Panc1 (cell line): Measurements from ENCODE around the gene NT5DC2. TPM values are rescaled to one million over a fixed set of nuclear protein-coding genes. Genes with fewer than 3 reads are reported as not detected.
"Not testable (repeated sequence)": the region's sequence is repeated elsewhere in the genome, so short reads cannot be mapped to it uniquely, and the experiment has no call there.

ENCODE experiments used
- ATAC-seq: fragments of 200-7000 bp; cut with Tn5 transposase; 2 replicates; pipeline ENCODE4 v1.9.1; 2020; ENCODE audit warnings: mild to moderate bottlenecking, moderate library complexity
- BruUV-seq: library from RNA; stranded (reverse); fragments of 400-500 nt; replicated peaks from 2 replicates; lab custom pipeline; 2021; lab: Mats Ljungman, UMichigan
- CTCF ChIA-PET: fragments of 300-600 bp; sonication (Branson Sonifier 250); formaldehyde crosslinking; loops from one replicate; lab custom pipeline; 2022; ENCODE audit warnings: antibody characterized with exemption; lab: Charles Lee
- POLR2A ChIA-PET: fragments of 300-600 bp; sonication (Branson Sonifier 250); formaldehyde crosslinking; loops from one replicate; lab custom pipeline; 2022; ENCODE audit warnings: antibody characterized with exemption; lab: Charles Lee
- DNase-seq: peaks from one replicate; pipeline ENCODE4 v3.0.0-alpha.2; 2010; ENCODE audit warnings: low read depth, low spot score
- H3K27ac ChIP-seq: 2 replicates; pipeline ENCODE4 v1.5.1; 2011; ENCODE audit warnings: mild to moderate bottlenecking, low read length, inconsistent platforms
- H3K27me3 ChIP-seq: fragments of 200-500 bp; sonication (Bioruptor generic); 2 replicates; pipeline ENCODE4 v1.6.0; 2014; ENCODE audit warnings: low read length, inconsistent platforms; ENCODE audit not compliant: control insufficient read depth, insufficient read depth
- H3K36me3 ChIP-seq: fragments of 200-500 bp; sonication (Bioruptor generic); 2 replicates; pipeline ENCODE4 v1.5.1; 2014; ENCODE audit warnings: inconsistent platforms, mild to moderate bottlenecking, low read length, moderate library complexity; ENCODE audit not compliant: control insufficient read depth, insufficient read depth
- H3K4me1 ChIP-seq: 2 replicates; pipeline ENCODE4 v1.5.1; 2011; ENCODE audit warnings: inconsistent platforms, mild to moderate bottlenecking, low read length, moderate library complexity; ENCODE audit not compliant: control insufficient read depth, insufficient read depth
- H3K4me3 ChIP-seq, 2 experiments: 2 replicates each; pipeline ENCODE4 v1.5.1; 2011 to 2012; ENCODE audit warnings: low read depth in 2 of 2, low read length in 2 of 2, mild to moderate bottlenecking in 2 of 2, inconsistent platforms in 1 of 2, moderate library complexity in 1 of 2
- H3K9me3 ChIP-seq: fragments of 200-500 bp; sonication (Bioruptor generic); 2 replicates; pipeline ENCODE4 v1.5.1; 2014; ENCODE audit warnings: low read depth, mild to moderate bottlenecking, inconsistent platforms, low read length, moderate library complexity; ENCODE audit not compliant: control insufficient read depth, insufficient read depth
- CTCF ChIP-seq: fragments of 450-650 bp; IDR thresholded peaks from 2 replicates; pipeline ENCODE4 v1.5.1; 2017; ENCODE audit warnings: mild to moderate bottlenecking
- POLR2AphosphoS5 ChIP-seq: IDR thresholded peaks from 2 replicates; pipeline ENCODE4 v1.6.1; 2012; ENCODE audit warnings: mild to moderate bottlenecking, low read depth, low read length, moderate library complexity
- REST ChIP-seq, 2 experiments: IDR thresholded peaks; 2 replicates each; pipeline ENCODE4 v1.6.1; 2011 to 2012; ENCODE audit warnings: low read depth in 2 of 2, control low read depth in 1 of 2, low read length in 1 of 2, mild to moderate bottlenecking in 1 of 2, moderate library complexity in 1 of 2; ENCODE audit not compliant: insufficient read depth in 1 of 2
- SIN3A ChIP-seq: IDR thresholded peaks from 2 replicates; pipeline ENCODE4 v1.6.1; 2012; ENCODE audit warnings: low read depth, mild to moderate bottlenecking, low read length, moderate library complexity, borderline replicate concordance; ENCODE audit not compliant: insufficient read depth
- TCF7L2 ChIP-seq: IDR thresholded peaks from 2 replicates; pipeline ENCODE4 v1.6.1; 2011; ENCODE audit warnings: mild to moderate bottlenecking, low read depth, low read length, inconsistent platforms
- in situ Hi-C: cut with HindIII; loops from 2 replicates; pipeline ENCODE4 v1.10.0; 2016; ENCODE audit warnings: low sequenced_read_pairs, low pct_unique_long_range_greater_than_20kb
- intact Hi-C: fragments of 100-400 bp; cut with micrococcal nuclease; formaldehyde crosslinking; loops from one replicate; pipeline ENCODE4 v1.10.0; 2022; ENCODE audit not compliant: unreplicated experiment
- total RNA-seq: library from RNA; stranded (reverse); gene quantifications from one replicate; pipeline ENCODE4 v1.2.1, GENCODE V29; 2021; ENCODE audit not compliant: unreplicated experiment

The NT5DC2 gene
- total RNA-seq, 1 experiment from 2014 or later: 137 TPM

GRCh38 chr3:52527732-52528585 is 5.7 kb downstream of the NT5DC2 start:
- ChIA-PET CTCF (no interaction called here), POLR2A (interaction anchor here (1.3 kb wide), 1 partner anchor 8 kb away, joined by 3 read pairs; the partner anchor contains the start of gene UQCC5)
- intact Hi-C loops: no loop called here
- Histone ChIP-seq H3K27ac (no peak overlapping the region), H3K4me1 (peaks cover 4% of the 10 kb centered on the region), H3K36me3 (no peaks in the 10 kb centered on the region; the same call in 1 of the 2 replicates), H3K9me3 (no peaks in the 10 kb centered on the region), H3K4me3 (no peak overlapping the region), H3K27me3 (no peaks in the 10 kb centered on the region)
- DNase-seq (no peak), ATAC-seq (no peak)
- BruUV-seq: TSS peak; percentile 50
- in situ Hi-C loops: no loop called here
- TF ChIP-seq REST (IDR thresholded peaks at IDR 0.05; ENCODE audit: insufficient read depth in 1 of 2, low read depth in 2 of 2, low read length in 1 of 2): no peak
- no peak for TF ChIP-seq TCF7L2
- no peak for TF ChIP-seq CTCF
- no peak for TF ChIP-seq SIN3A
- TF ChIP-seq POLR2AphosphoS5: no peak

- in situ Hi-C loops (no loop called here), intact Hi-C loops (no loop called here)
- no peak overlapping the region for H3K27ac ChIP-seq
- no peaks in the 10 kb centered on the region for H3K27me3 ChIP-seq
- ChIA-PET POLR2A (interaction anchor here (0.9 to 1.3 kb wide), 2 partner anchors 9 to 15 kb away, joined by 3 to 6 read pairs; partner anchors contain the start of gene UQCC5), CTCF (interaction anchor here (0.6 kb wide), 1 partner anchor 154 kb away, joined by 5 read pairs; no protein-coding TSS in a partner anchor)
- no peaks in the 10 kb centered on the region for H3K36me3 ChIP-seq
- H3K4me3 ChIP-seq: no peak overlapping the region
- no peak for DNase-seq
- BruUV-seq: no TSS peak
- TF ChIP-seq TCF7L2 (no peak), CTCF (no peak), SIN3A (no peak)
- no peak for ATAC-seq
- no peaks in the 10 kb centered on the region for H3K9me3 ChIP-seq
- no peaks in the 10 kb centered on the region; the same call in none of the 2 replicates for H3K4me1 ChIP-seq
Measured at GRCh38 chr3:52527039-52527731, 6.5 kb downstream of the NT5DC2 start.

DNA sequence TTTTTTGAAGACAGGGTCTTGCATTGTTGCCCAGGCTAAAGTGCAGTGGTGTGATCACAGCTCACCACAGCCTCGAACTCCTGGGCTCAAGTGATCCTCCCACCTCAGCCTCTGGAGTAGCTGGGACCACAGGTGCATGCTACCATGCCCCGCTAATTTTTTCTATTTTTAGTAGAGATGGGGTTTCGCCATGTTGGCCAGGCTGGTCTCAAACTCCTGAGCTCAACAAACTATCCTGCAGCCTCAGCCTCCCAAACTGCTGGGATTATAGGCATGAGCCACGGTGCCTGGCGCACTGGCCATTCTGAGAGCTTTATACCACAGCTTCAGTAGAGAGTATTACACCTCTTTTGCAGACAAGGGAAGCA is 7.0 kb downstream of the NT5DC2 start:
- BruUV-seq, H3K4me1 ChIP-seq, DNase-seq, H3K9me3 ChIP-seq, H3K27ac ChIP-seq, in situ Hi-C loops, ATAC-seq, H3K36me3 ChIP-seq, intact Hi-C loops, H3K4me3 ChIP-seq, H3K27me3 ChIP-seq: not testable (repeated sequence)
- CTCF ChIA-PET: interaction anchor here (0.6 kb wide), 1 partner anchor 155 kb away, joined by 5 read pairs; no protein-coding TSS in a partner anchor
- POLR2A ChIA-PET: interaction anchor here (0.9 to 1.3 kb wide), 2 partner anchors 9 to 15 kb away, joined by 3 to 6 read pairs; partner anchors contain the start of gene UQCC5
